Liver (tissue), 9 donors: Measurements from ENCODE around the gene CYB561. TPM values are rescaled to one million over a fixed set of nuclear protein-coding genes. Genes with fewer than 3 reads are reported as not detected.

Experiments
- DNase-seq: peaks from one replicate; pipeline ENCODE4 v3.0.0-alpha.2; 2017; ENCODE audit warnings: low spot score
- H3K27ac ChIP-seq, 2 donors: one replicate each; pipeline ENCODE4 v1.7.0; 2013; ENCODE audit warnings: inconsistent platforms in 2 of 2, low read length in 2 of 2, control low read depth in 1 of 2, low read depth in 1 of 2, mild to moderate bottlenecking in 1 of 2
- H3K27me3 ChIP-seq, 4 donors: one replicate each; pipeline versions ENCODE4 v1.6.1 to v1.7.0; 2013; ENCODE audit warnings: low read length in 3 of 4, inconsistent platforms in 1 of 4, mild to moderate bottlenecking in 1 of 4, moderate library complexity in 1 of 4; ENCODE audit not compliant: control insufficient read depth in 4 of 4, insufficient read depth in 4 of 4
- H3K36me3 ChIP-seq, 4 donors: one replicate each; pipeline versions ENCODE4 v1.6.1 to v1.7.0; 2013; ENCODE audit warnings: low read length in 3 of 4, mild to moderate bottlenecking in 3 of 4, low read depth in 1 of 4, moderate library complexity in 1 of 4; ENCODE audit not compliant: control insufficient read depth in 4 of 4, insufficient read depth in 3 of 4
- H3K4me1 ChIP-seq, 4 donors: one replicate each; pipeline versions ENCODE4 v1.6.1 to v1.7.0; 2013; ENCODE audit warnings: low read length in 3 of 4, mild to moderate bottlenecking in 3 of 4, moderate library complexity in 1 of 4; ENCODE audit not compliant: control insufficient read depth in 4 of 4, insufficient read depth in 4 of 4
- H3K4me3 ChIP-seq, 3 donors: one replicate each; pipeline versions ENCODE4 v1.6.1 to v1.7.0; 2013; ENCODE audit warnings: low read length in 3 of 3, control low read depth in 1 of 3, low read depth in 1 of 3, mild to moderate bottlenecking in 1 of 3
- H3K9ac ChIP-seq, 2 donors: one replicate each; pipeline ENCODE4 v1.7.0; 2013; ENCODE audit warnings: low read length in 2 of 2, mild to moderate bottlenecking in 2 of 2, moderate library complexity in 2 of 2, control low read depth in 1 of 2, low read depth in 1 of 2
- H3K9me3 ChIP-seq, 4 donors: one replicate each; pipeline versions ENCODE4 v1.6.1 to v1.7.0; 2013; ENCODE audit warnings: low read length in 3 of 4; ENCODE audit not compliant: control insufficient read depth in 4 of 4
- ATF3 ChIP-seq: IDR thresholded peaks from 2 replicates; pipeline ENCODE4 v1.6.1; 2016; ENCODE audit warnings: antibody characterized with exemption
- CTCF ChIP-seq: fragments of 150-350 bp; IDR thresholded peaks from 2 replicates; pipeline ENCODE4 v1.5.1; 2017; ENCODE audit warnings: improper control_type of control experiment, low read depth, low read length; ENCODE audit not compliant: missing input control
- EGR1 ChIP-seq, 2 donors: IDR thresholded peaks; 2 replicates each; pipeline ENCODE4 v1.6.1; 2016 to 2018; ENCODE audit warnings: antibody characterized with exemption in 2 of 2, low read depth in 2 of 2
- FOXA1 ChIP-seq: IDR thresholded peaks from 2 replicates; pipeline ENCODE4 v1.6.1; 2016; ENCODE audit warnings: antibody characterized with exemption
- FOXA2 ChIP-seq: IDR thresholded peaks from 2 replicates; pipeline ENCODE4 v1.6.1; 2016; ENCODE audit warnings: antibody characterized with exemption
- GABPA ChIP-seq, 2 donors: IDR thresholded peaks in 1 of 2; conservative IDR thresholded peaks in 1 of 2; 2 replicates each; pipeline ENCODE4 v1.6.1; 2016; ENCODE audit warnings: antibody characterized with exemption in 2 of 2, mild to moderate bottlenecking in 1 of 2, moderate library complexity in 1 of 2
- HNF4A ChIP-seq, 2 donors: conservative IDR thresholded peaks; 2 replicates each; pipeline ENCODE4 v1.6.1; 2016; ENCODE audit warnings: antibody characterized with exemption in 2 of 2, mild to moderate bottlenecking in 2 of 2
- HNF4G ChIP-seq: IDR thresholded peaks from 2 replicates; pipeline ENCODE4 v1.6.1; 2016; ENCODE audit warnings: antibody characterized with exemption
- JUND ChIP-seq, 2 donors: IDR thresholded peaks; 2 replicates each; pipeline ENCODE4 v1.6.1; 2016; ENCODE audit warnings: antibody characterized with exemption in 2 of 2
- MAX ChIP-seq: IDR thresholded peaks from 2 replicates; pipeline ENCODE4 v1.6.1; 2016; ENCODE audit warnings: antibody characterized with exemption
- NR2F2 ChIP-seq: IDR thresholded peaks from 2 replicates; pipeline ENCODE4 v1.6.1; 2016; ENCODE audit warnings: antibody characterized with exemption
- RAD21 ChIP-seq, 2 donors: IDR thresholded peaks; 2 replicates each; pipeline ENCODE4 v1.6.1; 2016; ENCODE audit warnings: antibody characterized with exemption in 2 of 2, mild to moderate bottlenecking in 2 of 2
- REST ChIP-seq: IDR thresholded peaks from 2 replicates; pipeline ENCODE4 v1.6.1; 2016; ENCODE audit warnings: antibody characterized with exemption, mild to moderate bottlenecking
- RXRA ChIP-seq, 2 donors: IDR thresholded peaks; 2 replicates each; pipeline ENCODE4 v1.6.1; 2017 to 2018; ENCODE audit warnings: antibody characterized with exemption in 2 of 2, mild to moderate bottlenecking in 1 of 2
- SP1 ChIP-seq: IDR thresholded peaks from 2 replicates; pipeline ENCODE4 v1.6.1; 2018; ENCODE audit warnings: antibody characterized with exemption, mild to moderate bottlenecking
- TAF1 ChIP-seq: conservative IDR thresholded peaks from 2 replicates; pipeline ENCODE4 v1.6.1; 2016; ENCODE audit warnings: antibody characterized with exemption, mild to moderate bottlenecking
- YY1 ChIP-seq: IDR thresholded peaks from 2 replicates; pipeline ENCODE4 v1.6.1; 2016; ENCODE audit warnings: antibody characterized with exemption, mild to moderate bottlenecking
- ZBTB33 ChIP-seq: IDR thresholded peaks from 2 replicates; pipeline ENCODE4 v1.6.1; 2016; ENCODE audit warnings: antibody characterized with exemption
- WGBS: extraction: QIAGEN DNeasy Blood & Tissue Kit; methylation state at CpG from one replicate; pipeline ENCODE4 v1.1.7; 2013; 5-methylcytosine and 5-hydroxymethylcytosine counted together
- polyA plus RNA-seq, 2 donors: library from polyadenylated mRNA; stranded (reverse) in 1 of 2; unstranded in 1 of 2; fragments of 200-250 nt in 1 of 2; fragments of >200 nt in 1 of 2; fragmentation: Nextera tagmentation in 1 of 2; extraction: Ambion mirVana in 1 of 2; gene quantifications; one replicate each; pipeline versions ENCODE4 v1.2.1 to v1.2.3, GENCODE V29; 2013 to 2015
- total RNA-seq, 2 donors: library from RNA; depleted of rRNA; stranded (reverse); fragments of >200 nt; gene quantifications; one replicate each; pipeline ENCODE4 v1.2.3, GENCODE V29; 2014
- donor health status: healthy.
- donor health status: healthy.
- donor health status: healthy.
- donor health status: healthy.
- donor health status: healthy.

The CYB561 gene
- total and polyA plus RNA-seq, 4 donors: 0.93 to 18.5 (median 12.9) TPM

GRCh38 chr17:63440770-63441335, 5.3 kb downstream of the CYB561 start:
- H3K4me3 ChIP-seq: no peak overlapping the region

GRCh38 chr17:63440127-63440769, 5.9 kb downstream of the CYB561 start:
- 82% methylated on average over 22 of the region's 22 CpGs for WGBS
- Histone ChIP-seq H3K27ac (peak overlapping the region in 1 of 2 donors; percentile 37), H3K9ac (no peak overlapping the region), H3K4me1 (peaks cover 3 to 12% (median 3%) of the 10 kb centered on the region in 4 donors), H3K36me3 (no peaks in the 10 kb centered on the region), H3K27me3 (no peaks in the 10 kb centered on the region), H3K9me3 (no peaks in the 10 kb centered on the region), H3K4me3 (no peak overlapping the region)
- no peak for DNase-seq
- no peak for TF ChIP-seq YY1
- TF ChIP-seq RAD21 (IDR thresholded peaks at IDR 0.05): no peak
- no peak for TF ChIP-seq HNF4G
- no peak for TF ChIP-seq GABPA (IDR thresholded peaks at IDR 0.05 in 1 of 2, conservative IDR thresholded peaks at IDR 0.05 in 1 of 2)
- no peak for TF ChIP-seq FOXA1
- TF ChIP-seq ZBTB33: no peak
- no peak for TF ChIP-seq CTCF
- no peak for TF ChIP-seq RXRA (IDR thresholded peaks at IDR 0.05)
- TF ChIP-seq REST: no peak
- TF ChIP-seq JUND (IDR thresholded peaks at IDR 0.05): no peak
- TF ChIP-seq HNF4A (conservative IDR thresholded peaks at IDR 0.05): no peak
- no peak for TF ChIP-seq EGR1 (IDR thresholded peaks at IDR 0.05; ENCODE audit: low read depth in 2 of 2)
- no peak for TF ChIP-seq TAF1
- TF ChIP-seq FOXA2: no peak
- no peak for TF ChIP-seq NR2F2
- TF ChIP-seq MAX: no peak
- no peak for TF ChIP-seq ATF3
- no peak for TF ChIP-seq SP1

More at GRCh38 chr17:63440770-63441335, 5.3 kb downstream of the CYB561 start:
- H3K9me3 ChIP-seq: no peaks in the 10 kb centered on the region
- DNase-seq: no peak
- no peak overlapping the region for H3K9ac ChIP-seq
- peaks cover 5 to 10% (median 7%) of the 10 kb centered on the region in 4 donors for H3K4me1 ChIP-seq
- H3K27ac ChIP-seq: no peak overlapping the region
- H3K36me3 ChIP-seq: no peaks in the 10 kb centered on the region
- no peaks in the 10 kb centered on the region for H3K27me3 ChIP-seq
- 86% methylated on average over 16 of the region's 16 CpGs for WGBS
- TF ChIP-seq FOXA1: no peak
